Measurements from ENCODE around the gene CTNND2. TPM values are rescaled to one million over a fixed set of nuclear protein-coding genes. Genes with fewer than 3 reads are reported as not detected.

Gene CTNND2
- total and polyA plus RNA-seq, 3 donors from 2014 or later = 9.1 to 17.2 (median 11.3) TPM

DNA sequence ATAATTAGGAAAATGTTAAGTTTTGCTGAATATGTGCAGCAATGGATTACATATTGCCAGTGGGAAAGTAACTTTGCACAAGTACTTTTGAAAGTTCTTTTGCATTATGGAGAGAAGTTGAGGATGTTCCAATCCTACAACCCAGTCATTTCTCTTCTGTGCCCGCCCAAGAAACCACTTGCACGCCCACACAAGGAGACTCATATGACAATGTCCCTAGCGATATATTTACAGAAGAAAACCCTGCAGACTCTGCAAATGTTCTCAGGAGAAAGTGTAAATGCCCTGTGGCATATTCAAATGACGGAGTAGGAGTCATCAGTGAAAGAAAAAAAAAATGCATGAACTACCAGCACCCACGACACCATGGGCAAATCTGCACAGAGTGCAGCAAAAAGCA, 356.5 kb downstream of the CTNND2 start:
- Histone ChIP-seq H3K4me1 (no peaks in the 10 kb centered on the region), H3K27ac (no peak overlapping the region), H3K36me3 (ENCODE audit: low read depth, missing control alignments) (no peaks in the 10 kb centered on the region), H3K4me3 (no peak overlapping the region), H3K27me3 (no peaks in the 10 kb centered on the region), H3K9me3 (no peaks in the 10 kb centered on the region)
- intact Hi-C loops (cut with DNase I; ENCODE audit: low total_unique reads) = no loop called here
- DNase-seq = no peak
- no peak for TF ChIP-seq POLR2A (IDR thresholded peaks at IDR 0.05)
- TF ChIP-seq, protein P1, sequence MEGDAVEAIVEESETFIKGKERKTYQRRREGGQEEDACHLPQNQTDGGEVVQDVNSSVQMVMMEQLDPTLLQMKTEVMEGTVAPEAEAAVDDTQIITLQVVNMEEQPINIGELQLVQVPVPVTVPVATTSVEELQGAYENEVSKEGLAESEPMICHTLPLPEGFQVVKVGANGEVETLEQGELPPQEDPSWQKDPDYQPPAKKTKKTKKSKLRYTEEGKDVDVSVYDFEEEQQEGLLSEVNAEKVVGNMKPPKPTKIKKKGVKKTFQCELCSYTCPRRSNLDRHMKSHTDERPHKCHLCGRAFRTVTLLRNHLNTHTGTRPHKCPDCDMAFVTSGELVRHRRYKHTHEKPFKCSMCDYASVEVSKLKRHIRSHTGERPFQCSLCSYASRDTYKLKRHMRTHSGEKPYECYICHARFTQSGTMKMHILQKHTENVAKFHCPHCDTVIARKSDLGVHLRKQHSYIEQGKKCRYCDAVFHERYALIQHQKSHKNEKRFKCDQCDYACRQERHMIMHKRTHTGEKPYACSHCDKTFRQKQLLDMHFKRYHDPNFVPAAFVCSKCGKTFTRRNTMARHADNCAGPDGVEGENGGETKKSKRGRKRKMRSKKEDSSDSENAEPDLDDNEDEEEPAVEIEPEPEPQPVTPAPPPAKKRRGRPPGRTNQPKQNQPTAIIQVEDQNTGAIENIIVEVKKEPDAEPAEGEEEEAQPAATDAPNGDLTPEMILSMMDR (IDR thresholded peaks at IDR 0.05) = no peak
- WGBS, 2 donors = 81 to 90% methylated on average over 5 of the region's 5 CpGs

DNA sequence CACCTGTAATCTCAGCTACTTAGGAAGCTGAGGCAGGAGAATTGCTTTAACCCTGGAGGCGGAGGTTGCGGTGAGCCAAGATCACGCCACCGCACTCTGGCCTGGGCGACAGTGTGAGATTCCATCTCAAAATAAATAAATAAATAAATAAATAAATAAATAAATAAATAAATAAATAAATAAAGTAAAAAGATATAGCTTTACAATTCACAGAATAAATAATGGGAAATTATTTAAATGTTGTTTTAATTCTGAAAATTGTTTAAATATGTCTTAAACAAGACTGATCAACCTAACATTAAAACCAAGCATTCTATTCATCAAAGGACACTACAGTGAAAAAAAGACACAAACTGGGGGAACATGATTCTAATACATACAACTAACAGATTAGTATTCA, 357.1 kb downstream of the CTNND2 start:
- H3K4me3 ChIP-seq = no peak overlapping the region
- H3K4me1 ChIP-seq = no peaks in the 10 kb centered on the region
- H3K36me3 ChIP-seq (ENCODE audit: low read depth, missing control alignments) = no peaks in the 10 kb centered on the region
- 89 to 91% methylated on average over 5 of the region's 5 CpGs for WGBS, 2 donors
- intact Hi-C loops (cut with DNase I; ENCODE audit: low total_unique reads) = no loop called here
- H3K27me3 ChIP-seq = no peaks in the 10 kb centered on the region
- TF ChIP-seq POLR2A (IDR thresholded peaks at IDR 0.05) = no peak
- TF ChIP-seq, protein P1 (IDR thresholded peaks at IDR 0.05) = no peak
- no peaks in the 10 kb centered on the region for H3K9me3 ChIP-seq
- H3K27ac ChIP-seq = no peak overlapping the region
- no peak for DNase-seq

DNA sequence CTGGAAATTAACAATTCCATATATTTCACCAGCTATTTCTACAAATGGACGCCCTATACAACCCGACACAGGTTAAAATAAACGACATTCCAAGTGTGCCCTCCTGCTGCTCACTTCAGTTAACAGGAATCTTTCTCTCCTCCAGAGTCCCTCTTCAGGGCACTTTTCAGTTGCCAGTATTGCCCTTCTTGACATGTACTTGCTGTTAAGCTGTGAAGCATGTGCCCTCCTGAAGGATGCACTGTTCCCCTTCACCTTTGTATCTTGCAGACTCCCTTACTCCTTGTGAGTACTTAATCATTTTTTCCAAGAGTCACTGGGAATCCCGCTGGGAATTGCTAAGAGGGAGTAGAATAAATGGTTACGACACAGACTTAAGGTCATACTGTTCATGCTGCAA, 364.1 kb downstream of the CTNND2 start:
- 92 to 93% methylated on average over 5 of the region's 5 CpGs for WGBS, 2 donors
- Histone ChIP-seq H3K27me3 (no peaks in the 10 kb centered on the region), H3K36me3 (ENCODE audit: low read depth, missing control alignments) (no peaks in the 10 kb centered on the region), H3K9me3 (no peaks in the 10 kb centered on the region), H3K4me3 (no peak overlapping the region), H3K4me1 (no peaks in the 10 kb centered on the region), H3K27ac (no peak overlapping the region)
- intact Hi-C loops (cut with DNase I; ENCODE audit: low total_unique reads) = no loop called here
- DNase-seq = no peak
- no peak for TF ChIP-seq POLR2A (IDR thresholded peaks at IDR 0.05)
- TF ChIP-seq, protein P1 (IDR thresholded peaks at IDR 0.05) = no peak

DNA sequence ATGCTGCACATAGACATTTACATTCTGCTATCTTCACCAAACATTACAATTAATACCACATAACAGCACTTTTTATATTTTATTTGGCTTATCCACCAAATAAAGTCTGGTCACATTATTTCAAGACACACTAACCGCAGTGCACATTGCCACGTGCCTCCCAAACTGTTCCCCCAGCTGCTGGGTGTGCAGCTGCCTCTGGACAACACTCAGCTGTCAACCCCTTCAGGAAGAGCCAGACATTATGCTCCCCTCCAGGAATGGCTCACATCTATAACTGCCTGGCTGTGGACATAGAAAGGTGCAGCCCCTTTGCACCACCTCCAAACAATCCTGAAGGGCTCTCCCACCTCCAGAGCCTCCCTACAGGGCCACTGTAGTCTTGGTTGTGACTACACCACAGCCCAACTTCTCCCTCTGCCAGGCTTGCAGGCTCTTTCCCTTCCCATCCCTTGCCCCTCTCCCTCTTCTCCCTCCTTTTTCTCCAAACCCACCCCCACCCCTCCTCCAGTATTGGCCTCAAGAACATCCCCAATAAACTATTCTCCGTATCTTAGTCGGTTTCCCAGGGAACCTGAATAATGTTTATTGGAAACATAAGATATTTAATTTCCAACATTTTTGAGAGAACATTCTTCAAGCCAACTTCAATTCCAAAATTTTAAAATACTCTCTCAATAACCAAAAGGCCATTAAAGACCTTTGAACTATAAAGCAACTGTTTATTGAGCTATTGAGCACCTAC, 372.3 kb downstream of the CTNND2 start:
- H3K27me3 ChIP-seq = no peaks in the 10 kb centered on the region
- DNase-seq = no peak
- 57 to 65% methylated on average over 4 of the region's 4 CpGs for WGBS, 2 donors
- TF ChIP-seq, protein P1 (IDR thresholded peaks at IDR 0.05) = no peak
- intact Hi-C loops (cut with DNase I; ENCODE audit: low total_unique reads) = no loop called here
- H3K9me3 ChIP-seq = no peaks in the 10 kb centered on the region
- no peak overlapping the region for H3K27ac ChIP-seq
- no peaks in the 10 kb centered on the region for H3K4me1 ChIP-seq
- no peak overlapping the region for H3K4me3 ChIP-seq
- no peaks in the 10 kb centered on the region for H3K36me3 ChIP-seq (ENCODE audit: low read depth, missing control alignments)

DNA sequence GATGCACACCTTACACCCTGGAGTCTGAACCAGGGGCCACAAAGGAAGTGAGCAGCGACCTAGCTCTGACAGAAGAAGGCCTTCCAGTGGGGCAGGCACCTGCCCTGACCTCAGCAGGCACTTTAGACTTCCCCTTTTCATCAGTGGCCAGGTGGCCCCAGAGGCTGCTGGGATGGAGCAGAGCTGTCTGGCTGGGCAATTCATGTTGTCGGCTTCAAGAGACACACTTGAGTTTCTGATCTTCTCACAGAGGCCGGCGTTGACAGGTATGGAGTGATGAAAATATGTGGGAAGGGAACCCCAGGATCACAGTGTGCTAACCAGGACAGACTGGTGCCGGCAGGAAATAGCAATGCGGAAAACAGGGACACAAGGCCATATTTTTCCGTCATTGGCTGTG, 375.5 kb downstream of the CTNND2 start:
- Histone ChIP-seq H3K27ac (no peak overlapping the region), H3K27me3 (no peaks in the 10 kb centered on the region), H3K4me3 (no peak overlapping the region), H3K4me1 (no peaks in the 10 kb centered on the region), H3K36me3 (ENCODE audit: low read depth, missing control alignments) (no peaks in the 10 kb centered on the region), H3K9me3 (no peaks in the 10 kb centered on the region)
- intact Hi-C loops (cut with DNase I; ENCODE audit: low total_unique reads) = no loop called here
- no peak for TF ChIP-seq POLR2A (IDR thresholded peaks at IDR 0.05)
- TF ChIP-seq, protein P1 (IDR thresholded peaks at IDR 0.05) = no peak
- DNase-seq = no peak
- 78 to 92% methylated on average over 7 of the region's 7 CpGs for WGBS, 2 donors
